Hematopoietic multipotent progenitor cell treated with erythropoietin and hydrocortisone succinate and interleukin-3 and kit ligand, for 15 days (in vitro differentiated cells): Measurements from ENCODE around the gene CARMIL3.
"Not testable (repeated sequence)": the region's sequence is repeated elsewhere in the genome, so short reads cannot be mapped to it uniquely, and the experiment has no call there.

ENCODE experiments used
- DNase-seq: peaks from one replicate; pipeline ENCODE4 v3.0.0-alpha.2; 2015; ENCODE audit warnings: low spot score

The CARMIL3 gene

DNA sequence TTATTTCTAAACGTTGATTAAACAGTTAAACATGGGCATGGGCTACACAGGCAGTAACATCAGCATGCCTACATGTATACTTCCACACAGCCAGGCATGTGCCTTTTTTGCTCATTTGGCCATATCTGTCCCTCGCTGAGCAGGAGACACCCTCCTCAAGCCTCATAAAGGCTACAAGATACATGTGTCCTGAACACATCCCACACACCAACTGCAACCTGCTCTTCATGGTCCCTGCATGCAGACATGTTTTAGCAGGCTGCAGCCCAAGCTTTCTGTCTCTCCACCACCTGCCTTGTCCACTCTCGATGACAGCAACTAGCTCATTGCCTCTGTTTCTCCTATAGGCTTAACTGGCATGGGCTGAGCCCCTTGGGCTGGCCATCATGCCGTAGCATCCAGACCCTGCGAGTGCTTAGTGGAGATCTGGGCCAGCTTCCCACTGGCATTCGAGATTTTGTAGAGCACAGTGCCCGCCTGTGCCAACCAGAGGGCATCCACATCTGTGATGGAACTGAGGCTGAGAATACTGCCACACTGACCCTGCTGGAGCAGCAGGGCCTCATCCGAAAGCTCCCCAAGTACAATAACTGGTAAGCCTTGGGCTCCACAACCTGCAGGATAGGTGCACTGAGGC lies 44.9 kb downstream of the CARMIL3 start:
- no peak for DNase-seq

DNA sequence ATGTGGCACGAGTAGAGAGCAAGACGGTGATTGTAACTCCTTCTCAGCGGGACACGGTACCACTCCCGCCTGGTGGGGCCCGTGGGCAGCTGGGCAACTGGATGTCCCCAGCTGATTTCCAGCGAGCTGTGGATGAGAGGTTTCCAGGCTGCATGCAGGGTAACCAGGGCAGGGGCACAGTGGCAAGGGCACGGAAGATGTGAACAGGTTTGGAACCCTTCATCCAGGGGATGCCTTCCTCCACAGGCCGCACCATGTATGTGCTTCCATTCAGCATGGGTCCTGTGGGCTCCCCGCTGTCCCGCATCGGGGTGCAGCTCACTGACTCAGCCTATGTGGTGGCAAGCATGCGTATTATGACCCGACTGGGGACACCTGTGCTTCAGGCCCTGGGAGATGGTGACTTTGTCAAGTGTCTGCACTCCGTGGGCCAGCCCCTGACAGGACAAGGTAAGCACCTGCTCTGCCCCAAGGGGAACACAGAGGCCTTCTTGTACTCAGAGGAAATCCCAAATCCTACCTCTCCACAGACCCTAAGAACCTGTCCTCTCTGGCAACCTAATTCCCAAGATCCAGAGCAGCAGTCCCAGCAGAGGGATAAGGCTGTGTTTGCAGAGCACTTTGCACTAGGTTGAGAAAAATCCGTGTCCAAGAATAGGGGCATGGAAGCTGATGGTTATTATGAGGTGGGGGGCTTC lies 46.6 kb downstream of the CARMIL3 start:
- no peak for DNase-seq

DNA sequence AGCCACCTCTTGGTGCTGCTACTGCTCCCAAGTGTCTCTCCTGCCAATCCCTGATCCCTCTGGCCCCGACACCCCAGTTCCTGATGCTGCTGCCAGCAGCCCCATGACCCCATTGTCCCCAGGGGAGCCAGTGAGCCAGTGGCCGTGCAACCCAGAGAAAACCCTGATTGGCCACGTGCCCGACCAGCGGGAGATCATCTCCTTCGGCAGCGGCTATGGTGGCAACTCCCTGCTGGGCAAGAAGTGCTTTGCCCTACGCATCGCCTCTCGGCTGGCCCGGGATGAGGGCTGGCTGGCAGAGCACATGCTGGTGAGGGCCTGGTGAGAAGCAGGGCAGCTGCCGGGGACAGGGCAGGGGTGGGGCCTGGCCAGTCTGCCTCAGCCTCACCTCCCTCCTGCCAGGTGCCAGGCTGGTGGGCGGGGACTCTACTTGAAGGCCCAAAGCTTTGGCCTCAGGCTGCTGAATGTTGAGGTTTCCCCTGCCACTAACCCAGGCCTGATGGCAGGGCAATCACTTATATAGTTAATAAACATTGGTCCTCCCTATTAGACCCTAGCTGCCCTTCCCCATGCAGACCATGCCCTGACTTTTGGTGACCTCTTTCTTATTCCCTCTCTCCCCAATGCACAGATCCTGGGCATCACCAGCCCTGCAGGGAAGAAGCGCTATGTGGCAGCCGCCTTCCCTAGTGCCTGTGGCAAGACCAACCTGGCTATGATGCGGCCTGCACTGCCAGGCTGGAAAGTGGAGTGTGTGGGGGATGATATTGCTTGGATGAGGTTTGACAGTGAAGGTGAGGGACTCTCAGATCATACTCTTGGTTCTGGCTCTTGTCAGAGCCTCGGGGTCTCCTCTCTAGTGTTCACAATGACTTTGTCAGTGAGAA lies 47.4 kb downstream of the CARMIL3 start:
- DNase-seq = no peak

DNA sequence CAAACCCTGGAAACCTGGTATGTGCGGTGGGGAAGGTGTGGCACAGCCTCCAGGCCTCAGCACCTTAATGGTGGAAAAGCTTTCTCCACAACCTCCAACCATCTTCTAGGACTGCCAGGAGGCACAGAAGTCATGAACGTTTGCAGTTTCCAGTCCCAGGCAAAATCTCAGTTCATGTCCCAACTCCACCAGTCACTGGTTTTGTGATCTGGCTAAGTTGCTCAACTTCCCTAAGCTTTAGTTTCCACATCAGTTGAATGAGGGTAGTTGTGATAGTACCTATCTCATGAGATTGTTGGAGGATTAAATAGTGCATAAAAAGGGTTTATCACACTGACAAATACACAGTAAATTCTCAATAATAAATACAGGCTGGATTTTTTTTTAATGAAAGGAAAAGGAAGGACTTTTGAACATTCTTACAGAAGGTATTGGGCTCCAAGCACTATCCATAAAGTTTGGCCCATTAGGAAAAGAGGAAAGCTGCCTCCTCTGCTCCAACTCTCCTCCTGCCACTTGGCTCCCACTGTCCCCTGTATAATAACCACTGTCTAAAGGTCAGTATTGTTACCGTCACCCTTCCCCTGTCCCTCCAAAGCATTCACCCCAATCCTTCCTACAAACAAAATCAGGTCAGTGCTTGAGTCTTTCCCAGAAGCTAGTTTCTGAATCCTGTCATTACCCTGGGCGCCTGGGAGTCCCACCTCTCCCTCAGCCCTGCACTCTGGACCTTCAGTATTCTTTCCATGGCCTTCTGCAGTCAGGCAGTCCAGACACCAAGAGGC lies 48.6 kb downstream of the CARMIL3 start:
- DNase-seq = no peak

DNA sequence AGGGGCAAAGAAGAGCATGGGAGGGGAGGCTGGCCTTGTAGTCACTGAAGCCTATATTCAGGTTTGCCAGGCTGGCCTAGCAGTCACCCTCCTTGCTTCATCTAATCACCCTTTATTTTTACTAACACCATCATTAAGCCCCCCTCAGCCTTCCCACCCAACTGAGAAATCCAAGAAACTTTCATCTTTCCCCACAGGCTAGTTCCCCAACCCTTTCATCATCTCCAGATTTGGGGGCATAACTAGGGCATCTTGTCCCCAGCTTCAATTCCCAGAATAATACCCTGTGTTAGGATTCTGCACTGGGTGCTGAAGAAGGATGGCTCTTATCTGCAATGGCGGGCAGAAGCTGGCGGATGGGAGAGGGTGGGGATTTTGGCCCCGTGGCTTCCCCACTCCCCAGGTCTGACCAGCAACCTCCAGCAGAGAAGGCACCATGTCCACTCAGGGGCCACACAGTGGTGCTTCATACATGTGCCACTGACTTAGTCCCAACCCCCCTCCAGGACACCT lies 49.2 kb downstream of the CARMIL3 start:
- DNase-seq = no peak

DNA sequence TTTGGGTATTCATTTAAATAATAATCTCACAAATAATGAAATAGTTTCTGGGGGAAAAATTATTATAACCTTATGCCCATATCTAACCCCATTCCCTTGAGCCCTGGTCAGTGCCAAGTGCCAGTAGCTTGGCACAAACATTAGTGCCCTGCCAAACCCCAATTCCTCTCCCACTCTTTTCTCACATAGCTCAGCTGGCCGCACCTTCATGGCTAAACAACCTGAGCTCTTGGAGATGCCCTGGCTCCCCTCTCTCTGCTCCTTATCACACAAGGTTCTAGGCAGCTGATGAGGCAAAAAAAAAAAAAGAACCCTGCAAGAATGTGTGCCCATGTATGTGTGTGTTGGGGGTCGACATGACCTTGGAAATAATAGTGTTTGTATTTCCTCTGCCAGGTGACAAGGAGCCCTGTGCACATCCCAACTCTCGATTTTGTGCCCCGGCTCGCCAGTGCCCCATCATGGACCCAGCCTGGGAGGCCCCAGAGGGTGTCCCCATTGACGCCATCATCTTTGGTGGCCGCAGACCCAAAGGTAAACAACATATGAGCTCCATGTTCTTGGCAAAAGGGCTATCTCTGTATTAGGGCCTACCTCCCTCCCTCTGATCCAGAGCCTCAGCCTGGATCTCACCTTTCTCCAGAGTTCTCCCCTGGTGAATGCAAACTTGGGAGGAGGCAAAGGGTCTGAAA lies 50.7 kb downstream of the CARMIL3 start:
- no peak for DNase-seq

DNA sequence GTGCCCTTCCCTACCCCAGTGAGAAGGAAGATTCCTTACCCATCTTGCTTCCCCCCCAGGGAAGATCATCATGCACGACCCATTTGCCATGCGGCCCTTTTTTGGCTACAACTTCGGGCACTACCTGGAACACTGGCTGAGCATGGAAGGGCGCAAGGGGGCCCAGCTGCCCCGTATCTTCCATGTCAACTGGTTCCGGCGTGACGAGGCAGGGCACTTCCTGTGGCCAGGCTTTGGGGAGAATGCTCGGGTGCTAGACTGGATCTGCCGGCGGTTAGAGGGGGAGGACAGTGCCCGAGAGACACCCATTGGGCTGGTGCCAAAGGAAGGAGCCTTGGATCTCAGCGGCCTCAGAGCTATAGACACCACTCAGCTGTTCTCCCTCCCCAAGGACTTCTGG lies 51.6 kb downstream of the CARMIL3 start:
- no peak for DNase-seq

DNA sequence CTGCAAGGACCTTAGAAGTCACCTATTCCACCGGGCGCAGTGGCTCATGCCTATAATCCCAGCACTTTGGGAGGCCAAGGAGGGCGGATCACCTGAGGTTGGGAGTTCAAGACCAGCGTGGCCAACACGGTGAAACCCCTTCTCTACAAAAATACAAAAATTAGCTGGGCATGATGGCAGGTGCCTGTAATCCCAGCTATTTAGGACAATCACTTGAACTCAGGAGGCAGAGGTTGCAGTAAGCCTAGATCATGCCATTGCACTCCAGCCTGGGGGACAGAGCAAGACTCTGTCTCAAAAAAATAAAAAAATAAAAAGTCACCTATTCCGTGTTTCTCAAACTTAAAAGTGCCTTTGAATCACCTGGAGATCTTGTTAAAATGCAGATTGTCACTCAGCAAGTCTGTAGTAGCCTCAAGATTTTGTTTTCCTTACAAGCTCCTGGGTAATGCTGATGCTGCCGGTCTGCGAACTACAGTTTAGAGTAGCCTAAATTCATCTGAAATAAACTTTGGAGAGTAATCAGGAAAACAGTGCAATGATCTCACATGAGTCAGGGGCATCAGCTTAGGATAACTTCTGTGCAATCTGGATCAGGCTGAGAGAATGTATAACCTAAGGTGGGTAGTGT lies 53.9 kb downstream of the CARMIL3 start:
- DNase-seq = not testable (repeated sequence)

DNA sequence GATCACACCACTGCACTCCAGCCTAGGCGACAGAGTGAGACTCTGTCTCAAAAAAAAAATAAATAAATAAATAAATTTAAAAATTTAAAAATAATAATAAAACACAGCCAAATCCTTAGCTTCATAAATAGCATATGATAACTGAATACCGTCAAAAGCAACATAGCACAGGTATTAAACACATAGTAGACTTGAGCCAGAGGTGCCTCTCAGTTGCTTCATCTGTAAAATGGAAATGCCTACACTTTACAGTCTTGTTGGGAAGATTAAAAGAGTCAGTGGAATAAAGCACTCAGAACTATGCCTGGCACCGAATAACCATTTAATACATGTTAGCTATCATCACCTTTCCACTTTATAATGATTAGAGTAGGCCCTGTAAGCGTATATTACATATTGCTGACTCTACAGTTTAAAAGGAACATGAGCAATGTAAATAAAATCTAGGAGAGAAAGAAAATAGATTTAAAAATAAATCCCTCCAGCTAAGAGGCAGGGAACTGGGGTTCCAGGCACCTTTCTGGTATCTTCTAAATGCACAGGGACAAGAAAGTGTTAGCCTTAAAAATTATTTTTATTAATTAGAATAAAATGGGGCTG lies 55.0 kb downstream of the CARMIL3 start:
- no peak for DNase-seq

DNA sequence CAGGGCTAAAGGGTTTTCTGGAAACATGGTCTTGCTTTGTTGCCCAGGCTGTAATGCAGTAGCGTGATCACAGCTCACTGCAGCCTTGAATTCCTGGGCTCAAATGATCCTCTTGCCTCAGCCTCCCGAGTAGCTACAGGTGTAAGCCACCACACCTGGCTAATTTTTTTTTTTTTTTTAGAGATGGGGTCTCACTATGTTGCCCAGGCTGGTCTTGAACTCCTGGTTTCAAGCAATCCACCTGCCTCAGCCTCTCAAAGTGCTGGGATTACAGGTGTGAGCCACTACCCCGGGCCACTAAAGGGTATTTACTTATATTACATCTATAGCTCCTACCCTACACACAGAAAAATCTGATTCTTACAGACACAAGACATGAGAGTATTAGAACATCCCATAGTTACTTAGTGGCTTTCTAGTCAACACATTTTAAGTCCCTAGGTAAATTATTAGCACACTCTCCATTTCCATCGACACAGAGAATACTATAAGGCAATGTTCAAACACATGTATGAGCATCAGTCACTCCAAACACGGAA lies 56.6 kb downstream of the CARMIL3 start:
- DNase-seq = no peak

DNA sequence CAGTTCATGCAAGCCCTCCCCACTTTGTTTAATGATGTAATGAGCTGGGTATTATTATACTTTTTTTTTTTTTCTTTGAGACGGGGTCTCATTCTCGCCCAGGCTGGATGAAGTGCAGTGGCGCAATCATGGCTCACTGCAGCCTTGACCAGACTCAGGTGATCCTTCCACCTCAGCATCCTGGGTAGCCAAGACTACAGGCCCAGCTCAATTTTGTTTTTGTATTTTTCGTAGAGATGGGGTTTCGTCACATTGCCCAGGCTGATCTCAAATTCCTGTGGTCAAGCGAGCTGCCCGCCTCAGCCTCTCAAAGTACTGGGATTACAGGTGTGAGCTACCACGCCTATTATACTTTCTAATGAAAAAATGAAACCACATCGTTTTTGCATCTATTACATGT lies 58.3 kb downstream of the CARMIL3 start:
- DNase-seq = no peak

DNA sequence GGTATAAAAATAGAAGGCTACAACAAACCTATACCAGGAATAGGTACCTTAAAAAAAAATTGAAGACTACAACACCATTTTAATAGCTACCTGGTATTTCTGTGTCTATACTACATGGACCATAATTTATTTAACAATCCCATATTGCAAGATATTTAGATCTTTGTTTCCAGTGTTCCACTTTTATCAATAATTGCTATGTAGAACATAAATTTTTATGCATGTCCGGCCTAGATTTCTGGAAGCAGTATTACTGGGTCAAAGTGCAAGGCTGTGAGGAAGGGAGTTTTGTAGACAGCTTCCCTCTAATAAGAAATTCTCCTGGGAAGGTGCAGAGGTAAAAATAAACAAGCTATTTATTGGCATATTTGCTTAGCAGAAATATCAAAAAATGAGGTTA lies 58.7 kb downstream of the CARMIL3 start:
- DNase-seq = no peak

DNA sequence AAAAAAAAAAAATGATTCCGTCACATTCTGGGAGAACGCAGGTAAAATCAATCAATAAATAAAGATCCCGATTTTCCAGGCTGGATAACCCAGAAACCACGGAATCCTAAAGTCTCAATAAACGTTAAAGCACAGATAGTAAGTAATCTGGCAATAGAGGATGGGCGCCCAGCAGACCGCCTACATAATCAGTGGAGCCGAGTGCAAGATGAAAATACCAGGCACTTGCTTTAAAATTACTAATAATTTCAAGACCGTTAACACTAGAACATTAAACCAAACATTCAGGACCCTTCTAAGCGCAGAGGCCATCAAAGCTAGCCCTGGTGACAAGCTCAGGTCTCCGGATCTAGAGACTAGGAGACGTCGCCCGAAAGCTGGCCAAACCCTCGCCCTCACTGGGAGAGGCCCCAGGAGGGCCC lies 61.6 kb downstream of the CARMIL3 start:
- DNase-seq = no peak

DNA sequence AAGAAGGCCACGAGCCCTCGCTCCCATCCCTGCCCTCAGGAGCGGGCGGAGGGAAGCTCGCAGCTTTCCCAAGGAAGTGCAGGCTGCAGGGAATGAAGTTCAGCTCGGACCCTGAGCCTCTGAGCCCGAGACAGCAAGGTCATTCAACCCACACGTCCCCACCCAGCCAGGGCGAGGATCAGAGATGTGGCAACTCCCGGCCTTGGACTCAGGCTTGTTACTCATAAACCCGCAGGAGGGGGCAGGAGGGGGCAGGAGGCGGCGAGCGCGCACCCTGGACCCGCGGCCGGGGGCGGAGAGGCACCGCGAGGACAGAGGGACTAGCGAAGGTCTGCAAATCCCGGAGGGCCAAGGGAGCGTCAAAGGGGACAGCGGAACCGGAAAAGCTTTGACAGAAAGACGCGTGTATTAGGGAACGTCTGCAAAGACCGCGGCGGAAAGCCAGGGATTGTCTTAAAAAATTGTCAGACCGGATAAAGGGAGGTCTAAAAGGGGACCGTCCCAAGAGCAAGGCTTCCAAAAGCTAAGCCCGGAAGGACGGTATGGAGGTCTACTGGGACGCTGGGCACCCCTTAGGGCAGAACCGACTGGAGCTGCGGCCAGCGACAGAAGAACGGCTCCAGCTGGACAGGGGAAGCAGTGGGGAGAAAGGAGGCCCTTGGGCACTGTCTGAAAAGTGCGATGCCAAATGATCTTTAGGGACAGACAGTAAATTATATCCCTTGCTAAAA lies 62.2 kb downstream of the CARMIL3 start:
- DNase-seq = peak; percentile 75

DNA sequence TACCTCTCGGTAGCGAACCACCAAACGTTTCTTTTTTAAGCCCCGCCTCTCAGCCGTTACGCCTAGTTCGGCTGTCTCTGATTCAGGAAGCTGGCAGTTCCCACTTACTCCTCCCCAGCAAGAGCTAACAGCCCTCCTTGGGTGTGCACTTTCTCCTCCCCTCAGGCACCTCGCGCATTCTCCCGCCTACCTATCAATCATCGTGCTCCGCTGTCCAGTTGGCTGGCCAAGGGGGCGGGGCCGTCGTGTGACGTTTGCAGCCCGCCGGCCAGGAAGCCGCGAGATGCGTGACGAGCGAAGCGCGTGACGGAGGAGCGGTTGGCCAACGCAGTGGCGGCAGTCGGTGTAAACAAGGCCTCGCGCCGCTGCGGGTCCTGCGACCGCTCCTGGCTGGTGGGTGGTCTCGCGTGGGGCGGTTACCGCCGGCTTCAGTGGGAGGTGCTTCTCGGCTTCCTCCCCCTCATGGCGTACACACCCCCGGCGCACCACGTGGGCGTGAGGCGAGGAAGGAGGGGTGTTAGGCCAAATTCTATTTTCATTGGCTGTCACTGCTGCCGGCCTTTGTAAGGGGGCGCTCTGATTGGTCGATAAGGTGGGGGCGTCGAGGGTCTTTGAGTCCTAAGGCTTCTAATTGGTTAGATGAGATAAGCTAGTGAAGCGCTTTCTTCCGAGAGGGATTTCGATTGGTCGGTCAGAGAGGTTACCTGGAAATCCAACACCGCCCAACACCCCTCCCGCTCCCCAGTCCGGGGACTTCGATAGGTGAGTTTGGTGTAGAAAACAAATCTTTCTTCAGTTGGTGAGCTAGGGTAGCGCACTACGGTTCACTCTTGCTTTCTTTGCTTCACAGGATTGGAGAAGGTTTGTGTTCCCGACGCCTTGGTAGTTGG lies 63.0 kb downstream of the CARMIL3 start, which contains the start of the genes DCAF11 and NRL:
TSS of gene DCAF11 (plus strand) at position 246 of the 890 bp plus-strand sequence. CDS start 818 bp downstream, outside the sequence.
TSS of gene NRL (minus strand) at position 418 of the 890 bp plus-strand sequence. CDS start 32,101 bp downstream, outside the sequence.
- DNase-seq = peak; percentile 100

DNA sequence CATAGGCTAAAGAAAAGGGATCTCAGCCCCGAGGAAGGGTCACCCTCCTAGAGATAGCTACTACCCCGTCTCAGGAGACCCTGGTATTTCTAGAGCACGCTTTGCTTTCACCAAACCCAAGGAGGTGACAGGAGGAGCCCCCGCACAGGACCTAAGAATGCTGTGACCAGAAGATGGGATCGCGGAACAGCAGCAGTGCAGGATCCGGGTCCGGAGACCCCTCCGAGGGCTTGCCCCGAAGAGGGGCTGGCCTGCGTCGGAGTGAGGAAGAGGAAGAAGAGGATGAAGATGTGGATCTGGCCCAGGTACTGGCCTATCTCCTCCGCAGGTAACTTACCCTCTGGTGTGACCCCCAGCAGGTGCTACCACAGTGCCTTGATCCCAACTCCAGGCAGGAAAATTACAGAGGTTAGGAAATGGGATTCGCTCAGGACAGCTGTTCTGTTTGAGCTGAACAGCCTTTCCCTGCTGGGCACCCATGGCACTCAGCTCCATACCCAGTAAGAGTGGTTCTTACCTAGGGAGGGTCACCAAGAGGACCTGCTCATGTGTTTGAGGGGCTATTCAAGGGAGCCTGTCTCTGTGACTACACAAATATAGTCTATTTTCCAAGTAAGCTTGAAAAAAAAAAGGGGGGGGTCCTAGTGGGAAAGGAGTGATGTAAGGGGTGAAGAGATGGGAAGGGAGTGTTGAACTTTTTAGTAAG lies 63.8 kb downstream of the CARMIL3 start:
- no peak for DNase-seq

DNA sequence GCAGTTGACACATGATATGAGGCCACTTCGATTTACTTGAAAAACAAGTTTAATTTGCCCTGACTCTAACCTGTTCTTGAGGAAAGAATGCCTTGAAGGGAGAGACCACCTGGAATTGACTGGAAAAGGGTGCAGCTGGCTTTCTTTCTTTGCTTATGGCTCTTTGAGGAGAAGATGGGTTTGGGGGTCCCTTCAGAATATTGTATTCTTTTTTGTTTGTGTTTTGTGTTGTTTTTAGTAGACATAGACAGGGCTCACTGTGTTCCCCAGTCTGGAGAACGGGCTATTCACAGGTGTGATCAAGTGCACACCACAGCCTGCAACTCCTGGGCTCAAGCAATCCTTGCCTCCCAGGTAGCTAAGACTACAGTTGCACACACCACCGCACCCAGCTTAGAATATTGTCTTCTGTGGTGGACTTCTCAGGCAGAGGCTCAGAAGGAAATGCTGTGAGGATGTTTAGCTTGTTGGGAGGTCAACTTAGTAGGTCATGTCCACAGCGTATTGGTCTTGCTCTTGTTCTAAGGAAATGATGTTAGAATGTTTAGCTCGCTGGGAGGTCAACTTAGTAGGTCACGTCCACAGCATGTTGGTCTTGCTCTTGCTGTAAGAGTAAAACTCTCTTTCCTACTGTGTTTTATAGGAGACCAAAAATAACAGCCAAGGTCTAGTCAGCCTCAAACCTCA lies 64.5 kb downstream of the CARMIL3 start:
- no peak for DNase-seq
